MM.1S (cell line): ENCODE data around the gene DHPS.
"Not testable (repeated sequence)": the region's sequence is repeated elsewhere in the genome, so short reads cannot be mapped to it uniquely, and the experiment has no call there.

Experiments used
- DNase-seq: peaks from one replicate; pipeline ENCODE4 v3.0.0-alpha.2; 2015
- H2AFZ ChIP-seq: fragments of 300-600 bp; sonication (generic); 2 replicates; pipeline ENCODE4 v1.6.0; 2016; ENCODE audit warnings: antibody characterized with exemption, low read length
- H3F3A ChIP-seq: fragments of 300-600 bp; sonication (generic); 2 replicates; pipeline ENCODE4 v1.6.1; 2016; ENCODE audit warnings: mild to moderate bottlenecking, antibody characterized with exemption, low read length, moderate library complexity, mixed read lengths; ENCODE audit not compliant: insufficient read depth
- H3K27ac ChIP-seq: fragments of 300-600 bp; sonication (generic); 2 replicates; pipeline ENCODE4 v1.5.1; 2016; ENCODE audit warnings: mild to moderate bottlenecking, low read length
- H3K27me3 ChIP-seq: fragments of 300-600 bp; sonication (generic); replicated peaks from 2 replicates; pipeline ENCODE4 v1.6.0; 2016; ENCODE audit warnings: low read length; ENCODE audit not compliant: insufficient read depth
- H3K36me3 ChIP-seq: fragments of 300-600 bp; sonication (generic); replicated peaks from 2 replicates; pipeline ENCODE4 v1.6.1; 2016; ENCODE audit warnings: mild to moderate bottlenecking, low read length, mixed read lengths; ENCODE audit not compliant: insufficient read depth
- H3K4me1 ChIP-seq: fragments of 300-600 bp; sonication (generic); 2 replicates; pipeline ENCODE4 v1.6.1; 2016; ENCODE audit warnings: low read length, mixed read lengths
- H3K4me2 ChIP-seq: fragments of 300-600 bp; sonication (generic); 2 replicates; pipeline ENCODE4 v1.6.0; 2016; ENCODE audit warnings: low read depth, low read length
- H3K4me3 ChIP-seq: fragments of 300-600 bp; sonication (generic); 2 replicates; pipeline ENCODE4 v1.5.1; 2016; ENCODE audit warnings: low read length, mixed read lengths
- H3K79me2 ChIP-seq: fragments of 300-600 bp; sonication (generic); 2 replicates; pipeline ENCODE4 v1.6.1; 2016; ENCODE audit warnings: mixed run types, low read length, mixed read lengths
- H3K9ac ChIP-seq: fragments of 300-600 bp; sonication (generic); 2 replicates; pipeline ENCODE4 v1.6.1; 2016; ENCODE audit warnings: low read length, mixed read lengths
- H3K9me2 ChIP-seq: fragments of 300-600 bp; sonication (generic); replicated peaks from 2 replicates; pipeline ENCODE4 v1.6.1; 2016; ENCODE audit warnings: mild to moderate bottlenecking, low read length, mixed read lengths; ENCODE audit not compliant: insufficient read depth
- H3K9me3 ChIP-seq: fragments of 300-600 bp; sonication (generic); replicated peaks from 2 replicates; pipeline ENCODE4 v1.6.1; 2016; ENCODE audit warnings: mild to moderate bottlenecking, low read length, mixed read lengths; ENCODE audit not compliant: insufficient read depth
- H4K20me1 ChIP-seq: fragments of 300-600 bp; sonication (generic); 2 replicates; pipeline ENCODE4 v1.6.1; 2016; ENCODE audit warnings: mild to moderate bottlenecking, low read length, moderate library complexity, mixed read lengths; ENCODE audit not compliant: insufficient read depth
- CTCF ChIP-seq: fragments of 300-600 bp; sonication (generic); IDR thresholded peaks from 2 replicates; pipeline ENCODE4 v1.5.1; 2016; ENCODE audit warnings: antibody characterized with exemption, low read length, mixed read lengths
- EZH2 ChIP-seq: fragments of 300-600 bp; sonication (generic); optimal IDR thresholded peaks from 2 replicates; pipeline ENCODE3; 2017; ENCODE audit warnings: low read depth, mild to moderate bottlenecking, antibody characterized with exemption, low read length, mixed read lengths
- EZH2phosphoT487 ChIP-seq: fragments of 300-600 bp; sonication (generic); IDR thresholded peaks from 2 replicates; pipeline ENCODE4 v1.6.1; 2018; ENCODE audit warnings: antibody characterized with exemption, low read length

The DHPS gene

GRCh38 chr19:12698138-12698537 is 16.5 kb upstream of the DHPS start:
- Histone ChIP-seq H3K4me3 (no peak overlapping the region), H3K9me2 (no peaks in the 10 kb centered on the region), H4K20me1 (no peaks in the 10 kb centered on the region), H3K27me3 (no peaks in the 10 kb centered on the region), H3K27ac (no peak overlapping the region), H3K36me3 (peaks cover 7% of the 10 kb centered on the region), H3K79me2 (peaks cover 7% of the 10 kb centered on the region; the same call in 1 of the 2 replicates), H3K9me3 (no peaks in the 10 kb centered on the region), H2AFZ (no peak overlapping the region), H3K4me2 (no peak overlapping the region), H3K9ac (no peak overlapping the region), H3F3A (peaks cover 17% of the 10 kb centered on the region), H3K4me1 (peaks cover 8% of the 10 kb centered on the region; the same call in 1 of the 2 replicates)
- DNase-seq = no peak
- TF ChIP-seq EZH2phosphoT487 (no peak), EZH2 (no peak), CTCF (no peak)

GRCh38 chr19:12697425-12697824 is 15.7 kb upstream of the DHPS start:
- H2AFZ ChIP-seq, H3K9me3 ChIP-seq, H3K36me3 ChIP-seq, H3K27me3 ChIP-seq, H3K9me2 ChIP-seq, H3K4me1 ChIP-seq, H4K20me1 ChIP-seq, DNase-seq, H3K79me2 ChIP-seq: not testable (repeated sequence)
- Histone ChIP-seq H3K9ac (peak overlapping the region; percentile 76; the same call in 1 of the 2 replicates), H3K4me3 (peak overlapping the region; percentile 95), H3K27ac (peak overlapping the region; percentile 79; the same call in 1 of the 2 replicates), H3K4me2 (peak overlapping the region; percentile 91), H3F3A (peaks cover 17% of the 10 kb centered on the region)

- H3K36me3 ChIP-seq = peaks cover 6% of the 10 kb centered on the region
- peak within 1 kb of the TSS; percentile 76 for H3K9ac ChIP-seq
- no peaks in the 10 kb centered on the region for H3K27me3 ChIP-seq
- H3K27ac ChIP-seq = peak within 1 kb of the TSS; percentile 79
- H3K4me3 ChIP-seq = peak within 1 kb of the TSS; percentile 95
- peaks cover 7% of the 10 kb centered on the region; the same call in 1 of the 2 replicates for H3K79me2 ChIP-seq
- H3K4me1 ChIP-seq = peaks cover 8% of the 10 kb centered on the region; the same call in 1 of the 2 replicates
- H3F3A ChIP-seq = peaks cover 17% of the 10 kb centered on the region
- TF ChIP-seq EZH2phosphoT487 (no peak), EZH2 (no peak), CTCF (no peak)
- H3K4me2 ChIP-seq = peak within 1 kb of the TSS; percentile 91
- no peaks in the 10 kb centered on the region for H4K20me1 ChIP-seq
- DNase-seq = peak; percentile 98
- no peaks in the 10 kb centered on the region for H3K9me2 ChIP-seq
- no peaks in the 10 kb centered on the region for H3K9me3 ChIP-seq
- H2AFZ ChIP-seq = peak within 1 kb of the TSS; percentile 95
Observed at GRCh38 chr19:12696366-12697335, 15.0 kb upstream of the DHPS start, which contains the start of gene FBXW9. Gene FBXW9 (minus strand): TSS chr19:12696631. CDS start chr19:12696581, 50 bp downstream.

GRCh38 chr19:12695997-12696365 is 14.3 kb upstream of the DHPS start:
- TF ChIP-seq EZH2 = no peak
- TF ChIP-seq EZH2phosphoT487 = no peak
- no peak for TF ChIP-seq CTCF
- Histone ChIP-seq H3F3A (peaks cover 17% of the 10 kb centered on the region), H3K27me3 (no peaks in the 10 kb centered on the region), H4K20me1 (no peaks in the 10 kb centered on the region), H3K4me1 (peaks cover 8% of the 10 kb centered on the region; the same call in 1 of the 2 replicates), H3K9me3 (no peaks in the 10 kb centered on the region), H3K4me2 (peak overlapping the region; percentile 91), H3K9ac (peak overlapping the region; percentile 76), H3K27ac (peak overlapping the region; percentile 79; the same call in 1 of the 2 replicates), H3K4me3 (peak overlapping the region; percentile 95), H3K79me2 (peaks cover 7% of the 10 kb centered on the region; the same call in 1 of the 2 replicates), H2AFZ (peak overlapping the region; percentile 95), H3K9me2 (no peaks in the 10 kb centered on the region), H3K36me3 (no peaks in the 10 kb centered on the region)
- peak; percentile 25 for DNase-seq
